Middle frontal gyrus (tissue), 1 donor: ENCODE results near the gene UNC13C.
"Not testable (repeated sequence)": the region's sequence is repeated elsewhere in the genome, so short reads cannot be mapped to it uniquely, and the experiment has no call there.

Experiments
- DNase-seq: peaks from one replicate; pipeline ENCODE4 v3.0.0-alpha.2; 2015; ENCODE audit warnings: low spot score; ENCODE audit errors: extremely low spot score

Gene UNC13C

DNA sequence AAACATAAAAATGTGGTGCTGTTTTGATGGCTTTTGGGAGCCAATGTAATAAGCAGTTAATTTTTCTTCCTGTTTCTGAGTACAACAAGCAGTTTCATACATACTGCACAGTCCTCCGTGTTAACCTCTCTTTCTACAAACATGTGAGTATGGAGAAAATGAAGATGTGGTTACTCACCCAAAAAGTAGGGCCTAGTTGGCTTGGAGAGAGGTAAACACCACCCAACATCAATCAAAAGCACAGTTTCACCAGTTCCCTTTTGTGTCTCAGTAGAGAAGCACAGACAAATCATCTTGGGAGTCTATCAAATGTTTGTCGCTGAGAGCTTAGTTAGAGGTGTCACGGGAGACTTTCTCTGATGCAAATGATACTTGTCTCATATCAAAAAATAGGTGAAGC is 320.2 kb downstream of the UNC13C start:
- DNase-seq, result no peak

DNA sequence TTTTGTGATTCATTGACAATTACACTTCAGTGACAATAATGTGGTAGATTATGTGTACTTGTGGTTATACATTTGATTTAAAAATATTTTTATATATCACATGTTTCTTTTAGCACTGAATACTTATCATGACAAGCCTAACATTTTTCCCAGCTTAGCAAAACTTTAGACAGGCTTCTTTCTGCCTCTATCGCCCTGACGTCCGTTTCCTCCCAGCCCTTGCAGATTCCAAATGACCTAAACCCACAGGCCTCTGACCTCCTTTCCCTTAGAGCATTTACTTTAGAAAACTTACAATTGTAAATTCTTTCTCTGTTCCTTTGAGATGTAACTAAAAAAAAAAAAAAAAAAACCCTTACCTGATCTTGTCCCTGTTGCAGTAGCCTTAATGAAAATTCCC is 326.1 kb downstream of the UNC13C start:
- no peak for DNase-seq

DNA sequence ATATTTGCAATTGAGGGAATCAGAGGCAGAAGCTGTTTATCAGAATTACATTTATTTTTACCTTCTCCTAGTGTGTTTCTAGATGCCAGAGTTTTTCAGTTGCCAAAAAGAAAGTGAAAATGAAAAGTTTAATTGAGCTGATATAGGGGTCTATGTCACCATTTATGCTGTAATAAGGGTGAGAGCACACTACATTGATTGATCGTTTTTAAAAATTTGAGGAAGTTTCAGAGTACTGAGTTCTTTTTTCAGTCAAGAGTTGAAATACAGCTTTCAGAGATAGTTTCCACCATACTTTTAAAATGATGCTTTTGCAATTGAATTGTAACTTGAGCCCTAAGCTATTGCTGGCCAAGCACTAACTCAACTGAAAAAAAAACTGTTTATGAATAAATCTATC is 326.9 kb downstream of the UNC13C start:
- DNase-seq, result no peak

DNA sequence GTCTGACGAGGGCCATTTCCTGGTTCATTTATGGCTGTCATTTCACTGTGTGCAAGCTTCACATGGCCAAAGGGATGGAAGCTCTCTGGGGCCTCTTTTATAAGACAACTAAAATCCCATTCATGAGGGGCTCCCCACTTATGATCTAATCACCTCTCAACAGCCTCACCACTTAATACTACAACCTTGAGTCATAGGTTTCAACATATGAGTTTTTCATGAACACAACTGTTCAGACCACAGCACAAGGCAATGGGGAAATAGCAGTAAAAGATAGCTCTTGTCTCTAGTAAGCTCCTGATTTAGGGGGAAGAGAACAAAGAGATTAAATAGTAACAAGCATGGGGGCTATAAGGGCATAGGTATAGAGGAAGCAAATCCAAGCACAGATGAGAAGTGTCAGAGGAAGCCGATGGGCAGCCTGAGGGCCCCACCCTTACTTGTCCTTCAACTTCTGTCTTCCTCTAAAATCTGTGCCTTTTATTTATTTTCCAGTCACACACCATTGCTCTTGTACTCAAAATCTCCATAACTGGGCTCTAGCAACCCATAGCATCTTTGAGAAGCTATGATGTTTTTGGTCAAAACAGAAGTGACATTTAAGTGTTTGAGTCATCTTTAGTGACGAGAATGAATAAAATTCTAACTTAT is 329.1 kb downstream of the UNC13C start:
- DNase-seq, result no peak

DNA sequence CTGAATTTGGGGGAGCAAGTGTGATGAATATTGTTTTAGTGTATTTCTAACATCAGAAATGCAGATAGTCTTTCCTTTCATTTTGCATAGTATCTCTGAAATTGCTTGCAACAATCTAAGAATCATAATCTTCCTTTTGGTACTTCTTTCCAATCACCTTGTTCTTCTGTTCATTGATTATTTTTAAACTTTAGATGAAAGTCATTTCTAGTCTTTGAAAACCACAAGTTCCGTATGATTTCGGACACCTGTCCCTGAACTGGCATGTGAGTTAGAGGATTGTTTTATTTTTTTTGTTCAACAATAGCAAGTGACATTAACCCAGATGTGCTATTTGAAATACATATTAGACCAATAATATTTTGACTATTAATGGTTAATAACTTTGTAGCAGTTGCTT is 329.7 kb downstream of the UNC13C start:
- no peak for DNase-seq

DNA sequence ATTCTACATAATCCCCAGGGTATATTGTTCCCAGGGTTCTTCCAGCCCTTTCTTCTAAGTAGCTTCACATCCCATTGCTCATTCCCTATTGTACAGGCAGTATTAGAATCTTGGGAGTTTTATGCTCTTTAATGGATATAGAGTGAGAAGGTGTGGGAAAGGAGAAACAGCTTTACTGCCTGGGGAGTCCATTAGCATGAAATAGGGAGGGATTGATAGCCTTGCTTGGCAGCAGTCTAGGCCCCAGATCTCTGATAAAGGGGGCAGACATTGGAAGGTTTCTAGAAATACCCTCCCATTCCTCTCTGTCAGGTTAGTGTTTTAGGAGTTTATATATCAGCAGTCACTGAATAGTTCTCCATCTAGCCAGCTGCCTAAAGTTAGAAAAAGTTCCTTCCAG is 334.3 kb downstream of the UNC13C start:
- DNase-seq, result no peak

DNA sequence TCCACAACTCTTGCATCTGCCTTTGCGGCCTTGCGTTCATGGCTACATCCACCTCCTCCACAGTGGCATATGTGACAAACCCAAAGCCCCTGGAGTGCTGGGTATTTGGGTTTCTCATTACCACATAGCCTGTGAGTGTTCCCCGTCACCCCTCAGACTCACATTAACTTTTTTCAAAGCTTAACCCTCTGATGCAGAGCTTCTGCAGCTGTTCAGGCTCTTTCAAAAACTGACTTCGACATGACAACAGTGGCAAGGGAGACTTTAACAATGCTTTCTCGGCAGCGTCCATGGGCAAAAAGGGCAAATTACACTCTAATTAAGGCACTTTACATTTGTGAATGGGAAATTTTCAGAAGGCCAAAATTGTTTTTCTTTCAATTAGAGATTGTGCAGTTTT is 343.2 kb downstream of the UNC13C start:
- DNase-seq, result no peak

DNA sequence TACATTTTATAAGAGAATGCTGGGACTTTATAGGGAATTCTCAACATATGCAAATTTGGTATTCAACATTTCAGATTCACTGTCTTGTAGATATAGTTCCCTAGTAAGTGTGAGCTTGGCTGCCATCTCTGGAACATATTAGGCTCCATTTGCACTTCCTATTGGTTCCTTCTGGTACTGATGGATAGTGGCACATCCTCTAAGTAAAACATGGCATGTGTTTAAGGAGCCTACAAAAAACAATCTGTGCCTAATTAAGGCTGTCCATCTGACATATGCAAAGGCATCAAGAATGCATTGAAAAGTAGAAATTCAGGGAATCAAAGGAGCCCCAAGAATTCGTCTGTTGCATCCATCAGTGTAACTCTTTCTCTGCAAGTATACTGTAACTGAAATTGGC is 344.1 kb downstream of the UNC13C start:
- DNase-seq, result no peak

DNA sequence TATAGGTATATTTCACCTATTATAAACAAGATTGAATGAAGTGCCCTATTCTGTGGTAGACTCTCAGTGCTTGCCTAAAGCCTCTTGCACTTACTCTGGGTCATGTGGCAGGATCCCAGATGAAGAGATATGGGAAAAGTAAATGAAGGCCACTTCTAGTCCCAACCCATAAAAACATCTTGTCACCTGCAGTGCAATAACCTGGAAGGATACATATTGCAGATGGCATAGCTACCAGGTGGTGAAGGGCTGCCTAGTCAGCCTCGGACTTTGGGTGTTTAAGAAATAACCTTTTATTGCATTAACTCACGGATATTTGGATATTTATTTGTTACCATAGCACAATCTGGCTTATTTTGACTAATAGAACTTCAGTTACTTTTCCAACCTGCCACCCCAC is 367.1 kb downstream of the UNC13C start:
- no peak for DNase-seq

DNA sequence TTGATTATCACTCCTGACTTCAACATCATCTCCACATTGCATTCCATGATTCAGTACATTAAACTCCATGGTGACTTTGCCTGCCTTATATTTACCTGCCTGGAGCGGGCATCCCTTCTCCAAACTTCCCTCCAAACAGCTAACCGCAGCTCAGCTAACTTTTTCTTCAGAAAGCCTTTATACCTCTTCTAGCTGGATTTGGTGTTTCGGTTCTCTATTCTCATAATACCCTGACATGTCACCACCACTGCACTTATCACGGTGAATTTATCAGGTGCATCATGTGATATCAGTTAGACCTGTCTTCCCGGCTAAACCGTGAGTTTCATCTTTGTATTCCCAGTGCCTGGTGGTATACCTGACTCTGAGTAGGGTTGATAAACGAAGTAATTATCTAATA is 367.6 kb downstream of the UNC13C start:
- DNase-seq, result no peak

DNA sequence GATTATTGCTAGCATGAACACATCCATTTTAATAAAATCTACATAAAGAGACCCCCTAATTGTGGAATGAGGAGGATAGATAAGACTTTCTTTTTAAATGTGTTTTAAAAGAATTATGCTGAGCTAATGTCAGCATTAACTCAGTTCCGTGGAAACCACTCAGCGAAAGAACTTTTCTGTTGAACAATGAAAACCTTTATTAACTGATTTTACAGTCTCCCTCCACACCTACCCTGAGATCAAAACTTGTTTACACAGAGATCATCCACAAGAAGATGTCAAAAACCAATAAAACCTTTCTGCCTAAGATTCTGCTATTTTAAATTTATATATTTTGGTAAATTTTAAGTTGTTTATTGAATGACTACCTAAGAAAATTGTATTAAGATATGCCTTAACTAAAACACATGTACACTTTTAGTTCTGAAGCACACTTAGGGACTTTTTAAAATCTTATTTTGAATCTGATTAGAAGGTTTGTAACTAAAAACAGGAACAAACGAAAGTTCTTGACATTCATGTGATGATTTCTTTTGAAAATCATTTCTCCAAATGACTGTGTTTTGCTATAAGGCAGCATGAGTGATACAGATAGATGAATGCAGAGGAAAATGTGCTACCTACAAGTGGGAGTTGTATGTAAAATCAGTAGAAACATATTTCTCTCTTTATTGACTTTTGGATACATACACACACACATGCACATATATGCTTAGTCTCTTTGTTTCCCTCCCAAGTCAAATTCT is 369.0 kb downstream of the UNC13C start:
- DNase-seq, result no peak

DNA sequence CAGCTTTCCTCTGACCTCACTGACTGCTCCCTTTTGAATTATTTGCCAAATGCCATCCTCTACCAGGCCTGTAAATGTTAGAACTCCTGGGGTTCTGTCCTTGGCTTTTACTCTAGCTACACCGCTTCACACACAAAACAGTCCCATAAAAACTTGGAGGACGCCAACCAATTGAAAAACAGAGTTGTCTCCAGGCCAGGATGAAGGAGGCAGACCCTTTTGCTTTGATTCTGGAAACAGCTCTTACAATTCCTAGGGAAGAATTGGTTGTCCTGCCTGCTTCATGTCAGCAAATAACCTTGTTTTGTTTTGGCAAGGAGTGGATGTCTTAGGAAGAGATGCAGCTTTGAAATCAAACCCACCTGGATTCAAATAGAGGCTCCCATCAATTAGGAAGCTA is 375.5 kb downstream of the UNC13C start:
- DNase-seq, result no peak

DNA sequence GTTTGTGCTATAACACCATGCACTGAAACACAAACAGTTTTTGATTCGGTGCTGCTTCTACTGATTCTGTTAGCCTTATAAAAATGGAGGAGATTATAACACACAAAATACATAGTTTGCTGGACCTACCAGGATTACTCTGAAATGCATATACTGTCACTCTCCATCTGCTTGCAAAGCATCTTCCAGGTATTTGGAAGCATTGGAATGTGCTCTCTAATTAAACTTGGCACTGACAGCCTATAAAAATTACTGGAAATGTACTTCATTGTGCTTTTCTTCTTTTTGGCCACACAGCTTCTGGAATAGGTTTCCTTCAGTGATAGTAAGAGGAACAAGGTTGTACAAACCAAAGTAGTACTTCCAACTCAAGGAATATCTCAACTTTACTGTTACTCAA is 376.1 kb downstream of the UNC13C start:
- no peak for DNase-seq

DNA sequence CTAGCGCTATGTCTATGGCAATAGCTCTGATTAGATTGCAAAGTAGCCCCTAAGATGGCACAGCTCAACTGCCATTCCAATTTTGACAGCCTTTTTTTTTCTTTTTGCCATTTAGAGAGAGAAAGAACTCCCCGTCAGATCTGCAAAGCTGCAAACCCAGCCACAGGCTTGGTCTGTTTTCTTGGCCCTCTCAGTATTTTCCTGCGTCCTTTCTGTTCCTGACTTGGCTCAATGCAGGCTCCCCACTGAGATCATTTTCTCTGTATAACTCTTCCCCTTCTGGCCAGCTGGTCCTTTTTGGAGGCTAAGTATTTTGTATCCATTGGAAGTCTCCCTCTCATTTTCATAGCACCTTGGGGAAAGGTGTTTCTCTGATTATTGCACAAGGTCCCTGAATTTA is 386.7 kb downstream of the UNC13C start:
- DNase-seq, result no peak

DNA sequence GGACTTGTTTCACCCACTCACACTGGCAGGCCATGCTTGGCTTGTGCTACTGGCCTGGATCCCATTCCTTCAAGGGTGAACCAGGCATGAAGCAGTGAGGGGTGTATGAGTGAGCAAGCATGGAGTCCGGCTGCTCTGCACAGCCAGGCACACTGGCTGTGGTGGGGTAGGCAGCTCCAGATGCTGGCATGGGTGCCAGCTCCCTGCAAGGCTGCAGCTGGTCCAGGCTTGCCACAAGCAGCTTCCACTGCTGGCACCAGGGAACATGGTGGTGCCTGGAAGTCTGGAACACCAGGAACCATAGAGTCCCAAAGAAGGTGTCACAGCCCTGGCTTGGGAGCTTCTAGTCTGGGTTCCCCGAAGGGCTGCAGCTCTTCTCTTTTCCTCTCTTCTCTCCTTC is 395.1 kb downstream of the UNC13C start:
- DNase-seq, result no peak

DNA sequence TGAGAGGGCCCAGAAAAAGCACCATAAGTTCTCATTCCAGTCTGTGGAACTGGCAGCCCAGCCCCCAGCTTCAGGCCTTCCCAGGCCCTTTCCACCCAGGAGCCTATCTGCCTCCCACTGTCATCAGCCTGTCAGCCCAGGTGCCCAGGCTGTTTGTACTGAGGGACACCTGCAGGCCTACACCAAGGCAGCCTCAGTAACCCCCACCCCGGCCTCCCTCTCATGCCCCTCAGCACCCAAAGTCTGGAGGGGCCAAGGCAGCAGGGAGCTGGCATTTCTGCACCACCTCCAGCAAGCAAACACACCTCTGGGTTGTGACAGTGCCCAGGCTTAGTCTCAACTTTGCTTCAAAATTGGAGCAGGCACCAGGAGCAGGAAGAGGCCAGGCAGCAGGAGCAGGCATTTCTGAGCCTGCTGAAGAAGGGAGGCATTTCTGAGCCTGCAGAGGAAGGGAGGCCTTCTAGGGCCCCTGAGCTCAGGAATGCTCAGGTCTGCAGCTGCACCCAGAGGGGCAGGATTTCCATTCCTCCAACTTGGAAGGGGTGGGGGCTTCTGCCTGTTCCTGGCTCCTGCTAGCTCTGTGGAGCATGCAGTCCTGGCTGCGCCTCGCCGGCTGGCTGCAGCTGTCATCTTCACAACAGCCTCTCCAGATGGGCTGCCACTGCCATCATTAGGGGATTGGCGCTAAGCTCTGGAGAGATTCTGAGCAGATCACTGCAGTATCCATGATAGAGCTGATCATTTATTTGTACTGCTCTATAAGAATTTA is 396.1 kb downstream of the UNC13C start:
- no peak for DNase-seq

DNA sequence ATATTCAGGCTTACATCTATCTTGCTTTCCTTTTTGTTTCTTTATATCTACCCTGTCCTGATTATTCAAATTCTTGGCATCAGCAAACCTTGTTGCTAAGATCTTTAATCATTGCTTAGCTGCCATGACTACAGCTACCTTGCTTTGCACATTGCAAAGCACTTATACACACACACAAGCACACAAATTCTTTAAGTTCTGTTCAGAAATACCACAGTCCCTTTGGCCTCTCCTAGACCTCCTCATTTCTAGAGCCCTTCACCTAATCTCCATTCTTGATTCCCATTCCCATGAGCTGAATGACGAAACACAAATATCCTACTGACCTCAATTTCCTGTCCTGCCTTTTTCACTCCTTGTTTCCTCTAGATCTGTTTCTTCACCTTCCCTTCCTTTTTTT is 409.6 kb downstream of the UNC13C start:
- no peak for DNase-seq

DNA sequence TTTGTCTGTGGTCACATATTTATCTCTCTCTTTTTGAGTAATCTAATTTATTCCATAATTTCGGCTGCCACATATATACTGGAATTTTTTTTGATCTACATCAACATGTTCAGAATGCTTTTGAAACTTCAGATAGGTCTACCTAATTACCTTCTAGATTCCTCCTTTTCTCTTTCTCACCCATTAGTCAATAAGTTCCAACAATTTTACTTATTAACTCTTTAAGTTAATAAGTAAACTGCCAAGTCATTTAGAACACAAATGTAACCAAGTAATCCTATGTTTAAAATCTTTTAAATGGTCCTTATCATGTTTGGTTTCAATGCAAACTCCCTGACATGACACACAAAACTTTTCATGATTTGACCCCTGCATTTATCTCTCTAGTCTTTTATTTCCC is 410.5 kb downstream of the UNC13C start:
- DNase-seq, result no peak

DNA sequence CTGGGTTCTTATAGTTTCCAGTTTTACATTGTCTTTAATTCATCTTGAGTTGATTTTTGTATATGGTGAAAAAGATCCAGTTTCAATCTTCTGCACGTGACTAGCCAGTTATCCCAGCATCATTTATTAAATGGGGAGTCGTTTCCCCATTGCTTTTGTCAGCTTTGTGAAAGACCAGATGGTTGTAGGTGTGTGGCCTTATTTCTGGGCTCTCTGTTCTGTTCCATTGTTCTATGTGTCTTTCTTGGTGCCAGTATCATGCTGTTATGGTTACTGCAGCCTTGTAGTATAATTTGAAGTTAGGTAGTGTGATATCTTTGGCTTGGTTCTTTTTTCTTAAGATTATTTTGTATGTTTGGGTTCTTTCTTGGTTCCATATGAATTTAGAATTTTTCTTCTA is 432.2 kb downstream of the UNC13C start:
- no peak for DNase-seq

DNA sequence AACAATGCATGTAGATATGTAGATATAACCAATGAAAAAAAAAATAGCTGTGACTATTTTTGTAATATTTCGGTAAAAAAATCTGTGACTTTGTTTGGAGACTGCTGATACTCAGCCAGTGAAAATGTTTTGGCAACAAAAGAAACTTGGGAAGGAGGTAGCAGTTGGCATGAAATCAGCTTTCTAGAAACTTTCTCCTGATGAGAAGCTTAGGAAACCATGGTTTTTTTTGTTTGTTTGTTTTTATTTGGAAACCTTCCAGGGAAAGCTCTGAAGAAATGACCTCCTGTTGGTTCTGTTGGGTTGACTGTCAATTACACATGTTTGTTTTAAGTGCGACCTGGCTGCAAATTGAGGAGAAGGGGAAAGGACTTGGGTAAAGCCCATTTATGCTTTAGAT is 445.9 kb downstream of the UNC13C start:
- no peak for DNase-seq

DNA sequence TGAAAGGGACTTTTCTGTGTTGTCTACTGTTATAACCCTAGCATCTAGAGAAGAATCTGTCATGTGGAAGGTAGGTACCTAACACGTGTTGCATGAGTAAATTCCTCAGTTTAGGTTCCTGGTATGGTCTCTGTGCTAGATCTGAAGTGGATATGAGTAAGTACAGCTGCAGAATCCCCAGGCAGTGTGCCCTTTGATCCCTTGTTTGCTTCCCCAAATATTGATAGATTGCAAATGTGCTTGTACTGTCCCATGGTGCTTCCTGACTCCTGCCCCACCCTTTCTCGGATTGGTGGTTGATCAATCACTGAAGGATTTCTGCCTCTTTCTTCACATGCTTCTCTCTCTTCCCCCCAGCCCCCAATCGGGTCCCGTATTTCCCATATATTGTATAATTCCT is 450.4 kb downstream of the UNC13C start:
- DNase-seq, result no peak

DNA sequence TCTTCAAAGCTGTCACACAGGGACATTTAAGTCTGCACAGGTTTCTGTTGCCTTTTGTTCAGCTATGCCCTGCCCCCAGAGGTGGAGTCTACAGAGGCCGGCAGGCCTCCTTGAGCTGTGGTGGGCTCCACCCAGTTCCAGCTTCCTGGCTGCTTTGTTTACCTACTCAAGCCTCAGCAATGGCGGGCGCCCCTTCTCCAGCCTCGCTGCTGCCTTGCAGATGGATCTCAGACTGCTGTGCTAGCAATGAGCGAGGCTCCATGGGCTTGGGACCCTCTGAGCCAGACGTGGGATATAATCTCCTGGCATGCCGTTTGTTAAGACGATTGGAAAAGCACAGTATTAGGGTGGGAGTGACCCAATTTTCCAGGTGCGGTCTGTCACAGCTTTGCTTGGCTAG is 472.0 kb downstream of the UNC13C start:
- DNase-seq, result not testable (repeated sequence)

DNA sequence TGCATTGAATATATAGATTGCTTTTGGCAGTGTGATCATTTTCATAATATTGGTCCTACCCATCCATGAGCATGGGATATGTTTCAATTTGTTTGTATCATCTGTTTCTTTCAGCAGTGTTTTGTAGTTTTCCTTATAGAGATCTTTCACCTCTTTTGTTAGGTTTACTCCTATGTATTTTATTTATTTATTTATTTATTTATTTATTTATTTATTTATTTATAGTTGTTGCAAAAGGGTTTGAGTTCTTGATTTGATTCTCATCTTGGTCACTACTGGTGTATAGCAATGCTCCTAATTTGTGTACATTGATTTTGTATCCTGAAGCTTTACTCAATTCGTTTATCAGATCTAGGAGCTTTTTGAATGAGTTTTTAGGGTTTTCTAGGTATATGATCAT is 478.2 kb downstream of the UNC13C start:
- no peak for DNase-seq
